Progenitor cell of endocrine pancreas (in vitro differentiated cells): ENCODE data around the gene CDH23. TPM values are rescaled to one million over a fixed set of nuclear protein-coding genes. Genes with fewer than 3 reads are reported as not detected.

Experiments
- DNase-seq: peaks from one replicate; pipeline ENCODE4 v3.0.0; 2021; ENCODE audit warnings: low spot score; ENCODE audit not compliant: unreplicated experiment
- H3K27ac Mint-ChIP-seq: 2 replicates; pipeline ENCODE4 v1.8.0; 2021; ENCODE audit warnings: mild to moderate bottlenecking, moderate library complexity, mixed read lengths
- H3K27me3 Mint-ChIP-seq: 2 replicates; pipeline ENCODE4 v1.8.0; 2021; ENCODE audit warnings: mixed read lengths
- H3K36me3 Mint-ChIP-seq: 2 replicates; pipeline ENCODE4 v1.8.0; 2022; ENCODE audit warnings: mixed read lengths; ENCODE audit not compliant: insufficient read depth
- H3K4me1 Mint-ChIP-seq: 2 replicates; pipeline ENCODE4 v1.8.0; 2021; ENCODE audit warnings: low read depth, mixed read lengths
- H3K4me3 Mint-ChIP-seq: 2 replicates; pipeline ENCODE4 v1.8.0; 2021; ENCODE audit warnings: low read depth, mild to moderate bottlenecking, moderate library complexity, mixed read lengths
- H3K9me3 Mint-ChIP-seq: 2 replicates; pipeline ENCODE4 v1.8.0; 2021; ENCODE audit warnings: low read depth, mixed read lengths
- total RNA-seq: library from RNA; stranded (reverse); gene quantifications from 2 replicates; pipeline ENCODE4 v1.2.1, GENCODE V29; 2021
- TF ChIP-seq, protein P1 (sequence below): fragments of 200-600 bp; sonication (generic); IDR thresholded peaks from one replicate; pipeline ENCODE4 v1.5.0; 2021; ENCODE audit warnings: antibody characterized with exemption, mild to moderate bottlenecking; ENCODE audit not compliant: unreplicated experiment

CDH23 gene
- total RNA-seq, 1 donor from 2014 or later, result 0.43 TPM

DNA sequence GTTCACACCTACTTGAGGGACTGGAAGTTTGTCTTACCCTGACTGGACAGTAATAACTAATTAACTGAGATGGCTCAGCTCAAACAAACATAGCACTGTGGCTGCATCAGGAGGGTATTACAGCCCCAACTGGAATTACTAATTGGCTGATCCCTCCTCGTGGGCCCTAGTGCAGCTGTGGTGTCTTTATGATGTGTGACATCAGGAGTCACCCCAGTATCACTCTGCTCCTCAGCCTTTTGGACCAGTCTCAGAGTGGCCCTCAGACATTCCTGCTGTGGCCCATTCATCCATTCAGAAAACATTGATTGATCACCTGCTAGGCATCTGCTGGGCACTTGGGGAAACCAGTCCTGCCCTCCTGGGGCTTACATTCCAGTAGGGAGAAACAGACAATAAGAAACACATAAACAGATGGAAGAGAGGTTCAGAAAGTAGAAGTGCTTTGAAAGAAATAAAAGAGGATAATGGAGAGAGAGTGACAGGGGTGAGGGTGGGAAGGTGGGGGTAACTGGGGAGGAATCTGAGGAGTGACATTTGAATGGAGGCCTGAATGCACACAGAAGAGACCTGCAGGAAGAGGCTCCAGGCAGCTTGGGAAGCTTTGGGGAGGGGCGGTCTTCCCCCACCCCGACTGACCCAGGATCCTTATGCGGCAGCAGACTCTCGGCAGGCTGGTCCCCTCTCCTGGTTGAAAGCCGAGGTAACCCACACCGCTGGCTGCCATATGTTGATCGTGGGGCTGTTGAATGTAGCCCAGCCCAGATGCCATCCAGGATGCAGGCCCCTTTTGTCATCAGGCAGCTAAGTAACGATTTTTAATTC is 209.7 kb downstream of the CDH23 start:
- no peak overlapping the region for H3K4me3 Mint-ChIP-seq
- H3K27ac Mint-ChIP-seq, result no peak overlapping the region
- no peaks in the 10 kb centered on the region for H3K9me3 Mint-ChIP-seq
- H3K27me3 Mint-ChIP-seq, result peaks cover 13% of the 10 kb centered on the region
- no peak for DNase-seq
- H3K4me1 Mint-ChIP-seq, result no peaks in the 10 kb centered on the region
- no peaks in the 10 kb centered on the region for H3K36me3 Mint-ChIP-seq
- TF ChIP-seq, protein P1, sequence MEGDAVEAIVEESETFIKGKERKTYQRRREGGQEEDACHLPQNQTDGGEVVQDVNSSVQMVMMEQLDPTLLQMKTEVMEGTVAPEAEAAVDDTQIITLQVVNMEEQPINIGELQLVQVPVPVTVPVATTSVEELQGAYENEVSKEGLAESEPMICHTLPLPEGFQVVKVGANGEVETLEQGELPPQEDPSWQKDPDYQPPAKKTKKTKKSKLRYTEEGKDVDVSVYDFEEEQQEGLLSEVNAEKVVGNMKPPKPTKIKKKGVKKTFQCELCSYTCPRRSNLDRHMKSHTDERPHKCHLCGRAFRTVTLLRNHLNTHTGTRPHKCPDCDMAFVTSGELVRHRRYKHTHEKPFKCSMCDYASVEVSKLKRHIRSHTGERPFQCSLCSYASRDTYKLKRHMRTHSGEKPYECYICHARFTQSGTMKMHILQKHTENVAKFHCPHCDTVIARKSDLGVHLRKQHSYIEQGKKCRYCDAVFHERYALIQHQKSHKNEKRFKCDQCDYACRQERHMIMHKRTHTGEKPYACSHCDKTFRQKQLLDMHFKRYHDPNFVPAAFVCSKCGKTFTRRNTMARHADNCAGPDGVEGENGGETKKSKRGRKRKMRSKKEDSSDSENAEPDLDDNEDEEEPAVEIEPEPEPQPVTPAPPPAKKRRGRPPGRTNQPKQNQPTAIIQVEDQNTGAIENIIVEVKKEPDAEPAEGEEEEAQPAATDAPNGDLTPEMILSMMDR, result no peak

DNA sequence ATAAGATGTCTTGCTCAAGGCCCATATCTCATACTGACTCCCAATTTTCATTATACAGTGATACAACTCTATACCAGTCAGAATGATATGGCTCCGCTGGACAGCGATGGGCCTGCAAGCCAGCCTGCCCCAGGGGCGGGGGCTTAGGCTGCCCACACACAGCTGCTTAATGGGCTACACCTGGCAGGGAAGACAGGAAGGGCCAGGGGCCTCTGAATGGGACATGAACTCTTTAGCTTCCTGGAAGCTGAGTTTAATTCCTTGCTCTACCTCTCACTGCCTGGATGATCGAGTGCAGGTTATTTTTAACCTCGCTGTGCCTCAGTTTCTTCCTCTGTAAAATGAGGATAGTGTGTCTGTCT is 210.3 kb downstream of the CDH23 start:
- TF ChIP-seq, protein P1, result no peak
- H3K27me3 Mint-ChIP-seq, result peaks cover 16% of the 10 kb centered on the region
- H3K4me1 Mint-ChIP-seq, result no peaks in the 10 kb centered on the region
- no peak for DNase-seq
- H3K36me3 Mint-ChIP-seq, result no peaks in the 10 kb centered on the region
- H3K27ac Mint-ChIP-seq, result no peak overlapping the region
- no peak overlapping the region for H3K4me3 Mint-ChIP-seq
- no peaks in the 10 kb centered on the region for H3K9me3 Mint-ChIP-seq

DNA sequence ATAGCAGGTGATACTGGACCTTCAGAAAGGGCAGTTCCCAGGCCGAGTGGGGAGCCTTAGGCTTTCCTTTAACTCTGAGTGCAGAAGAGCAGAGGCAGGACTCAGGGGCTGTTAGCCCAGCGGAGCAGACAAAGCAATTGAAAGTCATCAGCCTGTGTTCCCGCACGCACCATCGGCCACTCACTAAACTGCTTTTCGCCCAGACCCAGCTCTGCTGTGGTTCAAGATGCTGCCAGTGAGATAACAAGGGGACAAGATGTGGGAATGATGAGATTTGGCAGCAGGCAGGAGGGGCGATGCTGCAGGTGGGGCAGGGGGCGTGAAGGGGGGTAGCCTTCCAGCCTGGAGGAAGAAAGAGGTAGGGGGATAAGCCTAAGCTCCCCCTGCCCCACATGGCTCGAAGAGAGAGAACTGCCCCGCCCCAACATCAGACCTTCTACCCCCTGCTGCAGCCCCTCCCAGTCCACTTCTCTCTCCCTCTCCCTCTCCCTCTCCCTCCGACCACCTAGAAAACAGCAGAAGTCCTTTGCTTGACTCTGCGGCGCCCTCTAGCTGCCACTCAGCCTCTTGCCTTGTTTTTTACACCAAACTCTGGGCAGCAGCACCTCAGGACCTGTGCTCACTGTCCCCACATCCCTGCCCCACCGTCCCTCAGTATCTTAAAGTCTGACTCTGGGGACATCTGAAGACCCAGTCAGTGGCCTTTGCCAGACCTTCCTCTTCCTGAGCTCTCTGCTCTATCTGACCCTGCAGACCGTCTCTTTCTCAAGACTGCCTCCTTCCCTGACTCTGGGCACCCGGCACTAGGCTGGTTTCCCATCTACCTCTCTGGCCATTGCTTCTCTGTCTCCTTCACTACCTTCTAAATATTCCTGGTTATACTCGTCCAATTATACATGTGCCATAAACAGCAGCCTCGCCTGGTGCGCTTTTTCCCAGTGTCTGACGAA is 212.4 kb downstream of the CDH23 start:
- peak; percentile 73 for DNase-seq
- peaks cover 14% of the 10 kb centered on the region for H3K27me3 Mint-ChIP-seq
- TF ChIP-seq, protein P1, result peak; percentile 85
- peak overlapping the region; percentile 63 for H3K27ac Mint-ChIP-seq
- no peaks in the 10 kb centered on the region for H3K36me3 Mint-ChIP-seq
- no peaks in the 10 kb centered on the region for H3K4me1 Mint-ChIP-seq
- no peaks in the 10 kb centered on the region for H3K9me3 Mint-ChIP-seq
- no peak overlapping the region for H3K4me3 Mint-ChIP-seq

DNA sequence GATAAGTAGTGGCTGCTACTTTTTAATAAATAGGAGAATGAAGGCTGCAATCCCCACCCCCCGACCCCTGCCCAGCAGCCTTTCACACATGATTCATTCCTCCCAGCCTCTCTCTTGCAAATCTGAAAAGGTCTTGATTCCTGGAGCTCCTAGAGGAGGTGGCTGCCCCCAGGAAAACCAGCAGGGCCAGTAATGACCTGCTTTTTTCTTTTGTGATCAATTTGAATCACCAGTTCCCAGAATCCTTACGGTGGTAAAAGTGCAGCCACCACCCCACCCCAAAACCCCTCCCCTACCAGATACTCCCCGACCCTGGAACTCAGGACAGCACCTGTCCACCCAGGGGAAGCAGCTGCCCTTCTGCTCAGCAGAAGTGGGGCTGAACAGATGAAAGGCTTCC is 213.9 kb downstream of the CDH23 start:
- no peaks in the 10 kb centered on the region for H3K36me3 Mint-ChIP-seq
- no peaks in the 10 kb centered on the region for H3K4me1 Mint-ChIP-seq
- H3K4me3 Mint-ChIP-seq, result no peak overlapping the region
- TF ChIP-seq, protein P1, result no peak
- peak overlapping the region; percentile 52 for H3K27ac Mint-ChIP-seq
- no peaks in the 10 kb centered on the region for H3K9me3 Mint-ChIP-seq
- peaks cover 20% of the 10 kb centered on the region for H3K27me3 Mint-ChIP-seq
- DNase-seq, result no peak

DNA sequence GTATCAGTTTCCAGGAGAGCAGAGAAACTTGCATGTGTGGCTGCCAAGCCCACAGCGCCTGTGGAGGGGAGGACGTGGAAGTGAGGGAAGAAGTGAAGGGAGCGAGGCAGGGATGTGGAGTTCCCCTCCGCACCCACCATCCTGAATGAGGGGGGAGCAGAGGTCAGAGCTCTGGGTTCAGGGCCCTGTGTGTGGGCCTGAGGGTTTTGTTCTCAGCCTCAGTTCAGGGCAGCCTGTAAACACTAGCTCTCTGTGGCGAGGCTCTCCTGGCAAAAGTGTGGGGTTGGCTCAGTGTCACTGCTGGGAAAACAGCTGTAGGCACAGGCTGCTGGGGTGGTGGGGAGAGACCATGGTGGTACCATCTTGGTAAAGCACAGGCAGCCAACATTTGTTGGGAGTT is 214.4 kb downstream of the CDH23 start:
- Mint-ChIP-seq H3K27me3 (peaks cover 20% of the 10 kb centered on the region), H3K27ac (peak overlapping the region; percentile 52), H3K4me3 (no peak overlapping the region), H3K9me3 (no peaks in the 10 kb centered on the region), H3K36me3 (no peaks in the 10 kb centered on the region), H3K4me1 (no peaks in the 10 kb centered on the region)
- TF ChIP-seq, protein P1, result no peak
- no peak for DNase-seq
